Endothelial cell of umbilical vein (primary cell): ENCODE results near the gene ISY1. TPM values are rescaled to one million over a fixed set of nuclear protein-coding genes. Genes with fewer than 3 reads are reported as not detected.

ENCODE experiments used
- Bru-seq: library from RNA; stranded (reverse); fragments of 400-500 nt; gene quantifications from one replicate; lab custom pipeline; 2021; lab: Mats Ljungman, UMichigan
- BruChase-seq, 2 experiments: library from RNA; stranded (reverse); fragments of 400-500 nt; gene quantifications; one replicate each; lab custom pipeline; 2021; lab: Mats Ljungman, UMichigan
- BruUV-seq: library from RNA; stranded (reverse); fragments of 400-500 nt; replicated peaks from 2 replicates; lab custom pipeline; 2021; lab: Mats Ljungman, UMichigan
- CTCF ChIA-PET: fragments of 300-600, 350-600 bp; sonication (Branson Sonifier 250); formaldehyde crosslinking; loops from one replicate; lab custom pipeline; 2021; ENCODE audit warnings: antibody characterized with exemption, inconsistent platforms; lab: Charles Lee
- POLR2A ChIA-PET: fragments of 300-600, 350-600 bp; sonication (Branson Sonifier 250); formaldehyde crosslinking; loops from one replicate; lab custom pipeline; 2021; ENCODE audit warnings: antibody characterized with exemption, inconsistent platforms; lab: Charles Lee
- DNase-seq: peaks from one replicate; pipeline ENCODE4 v3.0.0-alpha.2; 2011; ENCODE audit warnings: low read depth, low spot score
- FAIRE-seq: peaks from 2 replicates; lab custom pipeline; 2011; peaks lifted over from hg19 to GRCh38; lab: Jason Lieb, UNC
- H2AFZ ChIP-seq: 2 replicates; pipeline ENCODE4 v1.6.0; 2012; ENCODE audit warnings: low read depth, low read length, control low read depth, inconsistent platforms
- H3K27ac ChIP-seq: 2 replicates; pipeline ENCODE4 v1.5.1; 2011; ENCODE audit warnings: low read depth, mild to moderate bottlenecking, control low read depth, low read length, moderate library complexity; ENCODE audit not compliant: insufficient read depth
- H3K27me3 ChIP-seq, 2 experiments: 2 replicates each; pipeline versions ENCODE4 v1.6.0 to v1.6.1; 2011; ENCODE audit warnings: low read length in 2 of 2, mixed read lengths in 1 of 2; ENCODE audit not compliant: control insufficient read depth in 2 of 2, insufficient read depth in 2 of 2
- H3K36me3 ChIP-seq, 2 experiments: 2 replicates in 1 of 2; 3 replicates in 1 of 2; pipeline ENCODE4 v1.5.1; 2011; ENCODE audit warnings: low read length in 2 of 2, mild to moderate bottlenecking in 1 of 2, moderate library complexity in 1 of 2; ENCODE audit not compliant: control insufficient read depth in 2 of 2, insufficient read depth in 2 of 2; ENCODE audit errors: extremely low read depth in 1 of 2
- H3K4me1 ChIP-seq: 3 replicates; pipeline ENCODE4 v1.5.1; 2011; ENCODE audit warnings: mild to moderate bottlenecking, low read length; ENCODE audit not compliant: control insufficient read depth, insufficient read depth; ENCODE audit errors: extremely low read depth
- H3K4me2 ChIP-seq: 2 replicates; pipeline ENCODE4 v1.6.1; 2011; ENCODE audit warnings: low read length, control low read depth, mixed read lengths; ENCODE audit not compliant: insufficient read depth
- H3K4me3 ChIP-seq, 3 experiments: fragments of 200-600 bp in 1 of 3; sonication (generic), shearing (Covaris generic) in 1 of 3; replicated peaks in 1 of 3; 2 replicates each; pipeline ENCODE4 v1.5.1; 2011 to 2016; ENCODE audit warnings: control low read depth in 3 of 3, low read length in 3 of 3, mild to moderate bottlenecking in 2 of 3, inconsistent platforms in 1 of 3, low read depth in 1 of 3, moderate library complexity in 1 of 3; ENCODE audit not compliant: insufficient read depth in 1 of 3
- H3K79me2 ChIP-seq: 2 replicates; pipeline ENCODE4 v1.6.0; 2012; ENCODE audit warnings: low read length, inconsistent platforms; ENCODE audit not compliant: control insufficient read depth, insufficient read depth
- H3K9ac ChIP-seq: replicated peaks from 2 replicates; pipeline ENCODE3; 2011; ENCODE audit warnings: low read length, control low read depth; ENCODE audit not compliant: insufficient read depth; ENCODE audit errors: extremely low read depth
- H3K9me1 ChIP-seq: replicated peaks from 3 replicates; pipeline ENCODE4 v1.6.0; 2011; ENCODE audit warnings: mild to moderate bottlenecking, low read length; ENCODE audit not compliant: control insufficient read depth, insufficient read depth; ENCODE audit errors: extremely low read depth
- H3K9me3 ChIP-seq: replicated peaks from 2 replicates; pipeline ENCODE4 v1.5.1; 2012; ENCODE audit warnings: low read length, inconsistent platforms; ENCODE audit not compliant: control insufficient read depth, insufficient read depth
- H4K20me1 ChIP-seq: replicated peaks from 2 replicates; pipeline ENCODE3; 2011; ENCODE audit warnings: mild to moderate bottlenecking, low read length; ENCODE audit not compliant: control insufficient read depth, insufficient read depth; ENCODE audit errors: extremely low read depth
- CTCF ChIP-seq, 2 donors: IDR thresholded peaks; 1 replicate in 1 of 2; 2 replicates in 1 of 2; pipeline ENCODE4 v1.5.1; 2011; ENCODE audit warnings: low read length in 2 of 2, mild to moderate bottlenecking in 2 of 2, moderate library complexity in 2 of 2, control low read depth in 1 of 2, inconsistent platforms in 1 of 2, low read depth in 1 of 2; ENCODE audit not compliant: insufficient read depth in 1 of 2; ENCODE audit errors: extremely low read depth in 1 of 2
- EZH2 ChIP-seq: IDR thresholded peaks from 2 replicates; pipeline ENCODE4 v1.6.1; 2012; ENCODE audit warnings: borderline replicate concordance, low read depth, mild to moderate bottlenecking, moderate library complexity, low read length, inconsistent platforms; ENCODE audit not compliant: severe bottlenecking
- FOS ChIP-seq: IDR thresholded peaks from 2 replicates; pipeline ENCODE4 v1.6.1; 2011; ENCODE audit warnings: mild to moderate bottlenecking, low read length, moderate library complexity, borderline replicate concordance; ENCODE audit not compliant: insufficient read depth
- GATA2 ChIP-seq: IDR thresholded peaks from 2 replicates; pipeline ENCODE4 v1.7.0; 2011; ENCODE audit warnings: low read depth, mild to moderate bottlenecking, moderate library complexity, mixed read lengths, low read length; ENCODE audit not compliant: insufficient read length, insufficient read depth
- JUN ChIP-seq: IDR thresholded peaks from 2 replicates; pipeline ENCODE4 v1.6.1; 2011; ENCODE audit warnings: borderline replicate concordance, low read depth; ENCODE audit not compliant: insufficient read length, insufficient read depth
- MYC ChIP-seq: IDR thresholded peaks from one replicate; pipeline ENCODE4 v1.6.1; 2011; ENCODE audit warnings: mild to moderate bottlenecking, low read depth, low read length
- POLR2A ChIP-seq: IDR thresholded peaks from 2 replicates; pipeline ENCODE4 v1.6.1; 2012; ENCODE audit warnings: low read depth, mild to moderate bottlenecking, control low read depth, low read length
- POLR2AphosphoS5 ChIP-seq: IDR thresholded peaks from 2 replicates; pipeline ENCODE4 v1.6.1; 2012; ENCODE audit warnings: low read depth, mild to moderate bottlenecking, control low read depth, low read length, moderate library complexity; ENCODE audit not compliant: insufficient read depth
- dilution Hi-C: fragments of 300-500 bp; cut with MboI; formaldehyde crosslinking; loops from one replicate; pipeline ENCODE4 v1.15.0; 2019; ENCODE audit warnings: low sequenced_read_pairs; ENCODE audit not compliant: extremely low pct_ligation_motif_present
- intact Hi-C: fragments of 100-400 bp; cut with micrococcal nuclease; formaldehyde crosslinking; loops from one replicate; pipeline ENCODE4 v1.10.0; 2022
- long read RNA-seq: library from polyadenylated mRNA; stranded (forward); transcript quantifications from one replicate; pipeline ENCODE4 v2.0.0, GENCODE V29; 2021
- polyA minus RNA-seq, 3 experiments: library from RNA; depleted of rRNA, polyadenylated mRNA; stranded (reverse); fragments of >200 nt; gene quantifications; 1 replicate in 1 of 3; 2 replicates in 2 of 3; pipeline ENCODE4 v1.2.3, GENCODE V29; 2011
- polyA plus RNA-seq, 4 experiments: library from polyadenylated mRNA; depleted of rRNA in 3 of 4; stranded (reverse) in 3 of 4; unstranded in 1 of 4; fragments of >200 nt; gene quantifications; 2 replicates each; pipeline versions ENCODE4 v1.2.1 to v1.2.3, GENCODE V29; 2011 to 2012; ENCODE audit warnings: missing spikeins in 1 of 4
- total RNA-seq: library from RNA; stranded (reverse); gene quantifications from 2 replicates; pipeline ENCODE4 v1.2.3, GENCODE V29; 2021

ISY1 gene
- total RNA-seq (50.6 and 59.4 TPM in 2 replicates), polyA plus RNA-seq (50.7 and 65.1 TPM in 2 replicates), polyA minus RNA-seq (20.0 and 22.6 TPM in 2 replicates), Bru-seq, nascent RNA (percentile 64 among the genes with signal in this experiment), BruChase-seq, experiment 1, labeled RNA remaining after a 6-hour chase (percentile 93 among the genes with signal in this experiment), BruChase-seq, experiment 2, labeled RNA remaining after a 2-hour chase (percentile 87 among the genes with signal in this experiment)
- 48.7 and 49.6 TPM in 2 replicates for polyA plus RNA-seq (2011; cell fraction: cytosol; rRNA removed)
- polyA plus RNA-seq (2011; cell fraction: nucleus; rRNA removed) = 16.5 and 18.1 TPM in 2 replicates
- 31.5 and 48.7 TPM in 2 replicates for polyA plus RNA-seq (2012)
- polyA minus RNA-seq (2011; cell fraction: cytosol; rRNA and poly(A)+ RNA removed) = 25.5 TPM
- polyA minus RNA-seq (2011; cell fraction: nucleus; rRNA and poly(A)+ RNA removed) = 7.5 and 12.3 TPM in 2 replicates
- long read RNA-seq, transcript ISY1-203 (11 exons, 3,842 nt) = major isoform, 104 of 118 reads
- long read RNA-seq, partial matches to known transcripts = 1 of 118 reads
- long read RNA-seq, other reads (novel, unspliced or antisense) = 9 of 118 reads

DNA sequence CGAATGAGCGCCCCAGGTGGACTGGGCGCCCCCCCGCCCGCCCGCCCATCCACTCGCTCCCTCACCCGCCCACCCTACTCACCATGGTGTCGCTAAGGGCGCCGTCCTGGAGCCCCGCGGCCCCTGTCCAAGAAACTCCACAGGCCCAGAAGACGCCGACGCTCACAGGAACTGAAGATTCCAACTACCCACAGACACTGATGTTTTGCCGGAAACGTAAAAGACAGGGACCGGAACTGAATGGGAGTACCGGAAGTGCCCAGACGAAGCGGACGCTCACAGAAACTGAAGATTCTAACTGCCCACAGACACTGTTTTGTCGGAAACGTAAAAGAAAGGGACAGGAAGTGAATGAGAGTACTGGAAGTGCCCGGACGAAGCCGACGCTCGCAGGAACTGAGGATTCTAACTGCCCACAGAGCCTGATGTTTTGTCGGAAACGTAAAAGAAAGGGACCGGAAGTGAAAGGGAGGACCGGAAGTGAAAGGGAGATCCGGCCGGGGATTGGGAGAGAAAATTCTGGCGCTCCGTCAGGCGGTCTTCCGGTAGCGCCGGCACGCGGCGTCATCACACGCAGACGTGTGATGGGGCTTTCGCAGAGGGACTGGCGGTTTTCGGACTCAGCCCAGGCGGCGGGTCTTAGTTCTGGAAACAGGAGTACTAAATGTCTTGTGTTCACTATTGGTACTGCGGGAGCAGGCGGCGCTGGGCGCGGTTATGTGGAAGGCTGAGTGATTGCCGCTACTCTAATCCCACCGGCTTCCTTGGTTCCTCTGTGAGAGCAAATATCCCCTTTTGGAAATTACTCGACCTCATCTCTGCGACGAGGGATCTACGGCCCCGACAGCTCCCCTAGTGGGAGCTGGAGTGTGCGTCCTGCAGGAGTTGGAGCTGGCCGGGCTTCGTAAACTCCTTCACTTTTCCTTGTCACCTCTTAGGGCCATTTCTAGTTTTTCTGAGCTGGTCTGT is at the start of gene ISY1:
Gene ISY1, minus strand, starts transcription at position 173 of the 969 bp plus-strand sequence. Its CDS starts 88 bp downstream, at position 85.
- peak within 1 kb of the TSS; percentile 98 for H3K4me2 ChIP-seq
- peaks cover 19% of the 10 kb centered on the region for H3K4me1 ChIP-seq
- H3K4me3 ChIP-seq = peak within 1 kb of the TSS; percentile 82 to 100 (median 99)
- H3K27ac ChIP-seq = peak within 1 kb of the TSS; percentile 86
- H4K20me1 ChIP-seq = no peaks in the 10 kb centered on the region
- TSS peak; percentile 95 for BruUV-seq
- peaks cover 8 to 9% of the 10 kb centered on the region in 2 experiments for H3K36me3 ChIP-seq
- CTCF ChIA-PET = interaction anchor here (0.7 to 3.2 kb wide), 21 partner anchors 16 to 481 kb away, joined by 3 to 95 read pairs (median 4); partner anchors contain the start of genes CNBP, COPG1 and RAB43
- TF ChIP-seq CTCF (IDR thresholded peaks at IDR 0.05; ENCODE audit: extremely low read depth in 1 of 2, insufficient read depth in 1 of 2, low read depth in 1 of 2, low read length in 2 of 2) (peak; percentile 88 to 93), POLR2A (peak; percentile 99), EZH2 (no peak), MYC (no peak), GATA2 (no peak), JUN (no peak), POLR2AphosphoS5 (peak; percentile 99), FOS (no peak)
- peaks cover 23% of the 10 kb centered on the region for H3K79me2 ChIP-seq
- H3K9me1 ChIP-seq = no peaks in the 10 kb centered on the region
- H2AFZ ChIP-seq = peak within 1 kb of the TSS; percentile 86
- no peaks in the 10 kb centered on the region for H3K9me3 ChIP-seq
- DNase-seq (peak; percentile 95), FAIRE-seq (peak; percentile 94)
- intact Hi-C loops = loop anchor here (1.0 kb wide), 6 partner anchors 18 to 108 kb away; partner anchors contain the start of genes CNBP and COPG1
- dilution Hi-C loops = no loop called here
- POLR2A ChIA-PET = interaction anchor here (0.6 to 1.7 kb wide), 3 partner anchors 85 to 224 kb away, joined by 3 to 5 read pairs (median 3); partner anchors contain the start of gene COPG1
- no peaks in the 10 kb centered on the region for H3K27me3 ChIP-seq
- peak within 1 kb of the TSS; percentile 88 for H3K9ac ChIP-seq
